HS-5 (cell line): ENCODE results near the gene STAB2.

Source experiments
- DNase-seq: peaks from one replicate; pipeline ENCODE4 v3.0.0-alpha.2; 2012; ENCODE audit warnings: low read depth

STAB2 gene

DNA sequence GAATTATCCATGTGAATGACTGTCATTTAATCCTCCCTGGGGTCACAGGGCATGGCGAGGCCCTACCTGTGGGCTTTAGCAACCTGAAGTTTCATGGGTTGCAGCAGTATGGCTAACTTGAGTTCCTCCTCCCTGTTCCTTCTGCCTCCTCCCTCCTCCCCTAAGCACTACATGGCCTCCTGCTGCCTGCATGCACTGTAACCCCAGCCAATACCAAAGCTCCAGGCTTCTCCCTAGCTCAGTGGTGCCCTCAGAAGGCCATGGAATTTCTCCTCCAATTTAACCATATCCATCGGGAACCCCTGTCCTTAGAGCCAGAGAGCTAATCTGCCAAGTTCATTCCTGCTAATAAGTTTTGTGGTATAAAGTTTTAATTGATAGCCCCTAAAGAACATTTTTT lies 158.9 kb downstream of the STAB2 start:
- DNase-seq = no peak

DNA sequence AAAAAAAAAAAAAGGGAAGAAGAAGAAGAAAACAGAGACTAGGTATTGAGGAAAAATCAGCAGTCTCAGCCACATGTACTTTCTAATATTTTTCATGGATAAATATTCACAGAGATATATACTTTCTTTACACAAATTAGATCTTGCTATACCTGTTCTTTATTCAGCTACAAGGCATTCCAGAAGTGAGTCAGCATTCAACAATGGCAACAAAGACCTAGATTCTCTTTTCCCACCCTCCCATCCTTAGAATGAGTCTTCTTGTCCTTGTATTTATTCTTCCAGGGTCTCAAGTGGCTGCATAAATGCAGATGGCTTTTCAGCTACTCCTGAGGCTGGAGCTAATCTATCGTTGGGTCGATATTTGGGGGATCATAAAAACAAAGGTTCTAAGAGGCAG lies 160.9 kb downstream of the STAB2 start:
- no peak for DNase-seq

DNA sequence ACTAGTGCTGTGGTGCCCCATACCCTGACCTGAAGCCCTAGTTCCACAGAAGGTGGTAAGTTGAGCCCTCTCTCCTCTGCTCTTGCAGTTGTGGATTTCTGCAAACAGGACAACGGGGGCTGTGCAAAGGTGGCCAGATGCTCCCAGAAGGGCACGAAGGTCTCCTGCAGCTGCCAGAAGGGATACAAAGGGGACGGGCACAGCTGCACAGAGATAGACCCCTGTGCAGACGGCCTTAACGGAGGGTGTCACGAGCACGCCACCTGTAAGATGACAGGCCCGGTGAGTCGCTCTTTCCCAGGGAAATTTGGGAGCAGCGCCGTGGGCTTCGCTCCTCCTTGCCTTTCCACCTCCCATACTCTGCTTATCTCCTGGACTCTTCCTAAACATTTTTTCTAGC lies 161.8 kb downstream of the STAB2 start:
- DNase-seq = no peak

DNA sequence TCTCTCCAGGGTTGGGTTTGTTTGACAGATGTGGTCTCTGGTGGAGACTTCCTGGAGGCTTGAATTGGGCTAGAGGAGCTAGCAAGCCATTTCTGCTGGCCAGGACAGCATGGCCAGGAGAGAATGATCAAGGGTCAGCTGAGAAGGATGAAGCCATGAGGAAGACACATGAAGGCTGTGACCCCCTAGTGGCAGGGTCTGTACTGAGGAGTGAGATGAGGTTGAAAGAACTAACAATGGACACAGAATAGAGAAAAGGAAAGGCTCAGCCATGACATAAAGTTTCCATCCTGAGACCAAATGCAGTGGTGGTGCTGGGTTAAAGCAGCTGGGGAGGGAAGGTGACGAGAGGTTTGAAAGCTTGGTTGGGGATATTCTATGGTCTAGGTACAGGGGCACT lies 164.1 kb downstream of the STAB2 start:
- DNase-seq = no peak

DNA sequence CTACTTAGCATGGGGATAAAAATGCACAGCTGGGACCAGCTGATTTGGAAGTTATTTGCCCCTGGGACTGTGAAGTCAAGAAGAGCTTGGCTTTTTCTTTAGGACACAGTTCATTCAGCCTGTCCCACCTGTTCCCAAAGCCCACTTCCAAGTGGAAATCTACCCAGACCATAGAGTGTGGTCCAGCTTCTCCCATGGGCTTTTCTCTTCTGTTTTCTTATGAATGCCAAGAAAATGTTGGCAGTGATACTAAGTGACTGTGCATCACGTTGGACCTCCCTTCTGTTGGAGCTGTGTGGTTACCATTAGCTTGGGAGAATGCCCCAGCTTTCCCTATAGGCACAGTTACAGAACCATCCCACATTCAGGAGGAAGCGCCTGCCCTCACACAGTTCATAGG lies 164.5 kb downstream of the STAB2 start:
- no peak for DNase-seq

DNA sequence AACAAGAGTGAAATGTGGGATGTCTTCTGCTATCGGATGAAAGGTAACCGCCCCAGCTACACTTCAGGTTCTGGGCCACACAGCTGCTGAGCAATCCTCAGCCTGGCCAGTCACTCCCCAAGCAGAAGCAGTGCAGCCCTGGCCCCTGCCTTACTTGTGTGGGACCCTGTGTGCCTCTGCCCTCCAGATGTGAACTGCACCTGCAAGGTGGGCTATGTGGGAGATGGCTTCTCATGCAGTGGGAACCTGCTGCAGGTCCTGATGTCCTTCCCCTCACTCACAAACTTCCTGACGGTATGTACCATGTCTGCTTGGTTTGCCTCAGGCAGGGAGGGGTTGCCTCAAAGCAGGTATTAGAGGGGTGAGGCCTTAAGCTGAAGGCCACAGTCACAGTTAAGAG lies 168.4 kb downstream of the STAB2 start:
- no peak for DNase-seq

DNA sequence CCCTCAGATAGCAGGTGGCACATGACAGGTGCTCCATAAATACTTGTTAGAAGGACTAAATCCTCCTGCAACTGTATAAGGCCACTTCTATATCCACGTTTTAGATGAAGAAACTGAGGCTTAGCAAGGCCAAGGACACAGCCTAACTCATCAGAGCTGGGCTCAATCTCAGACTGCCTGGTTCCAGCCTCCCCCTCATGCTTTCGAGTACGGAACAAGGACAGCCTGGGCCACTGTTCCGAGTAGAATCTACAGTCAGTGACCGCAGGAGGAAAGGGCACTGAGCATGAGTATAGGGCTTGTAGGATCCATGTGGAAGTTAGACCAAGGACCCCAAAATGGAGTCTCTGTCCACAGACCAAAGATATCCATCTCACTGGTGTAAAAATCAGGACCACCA lies 169.4 kb downstream of the STAB2 start:
- no peak for DNase-seq

DNA sequence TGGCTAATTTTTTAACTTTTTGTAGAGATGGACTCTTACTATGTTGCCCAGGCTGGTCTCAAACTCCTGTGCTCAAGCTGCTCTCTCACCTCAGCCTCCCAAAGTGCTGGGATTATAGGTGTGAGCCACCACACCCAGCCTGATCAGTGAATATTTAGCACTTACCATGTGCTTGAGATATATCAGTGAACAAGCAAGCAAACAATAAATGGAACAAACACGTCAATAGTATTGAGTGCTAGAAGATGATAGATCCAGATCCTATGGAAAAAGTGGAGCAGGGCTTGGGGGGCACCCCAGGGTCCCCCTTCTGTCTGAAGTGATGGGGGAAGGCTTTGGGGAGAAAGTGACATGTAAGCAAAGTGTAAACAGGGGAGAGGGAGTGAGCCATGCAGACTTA lies 170.2 kb downstream of the STAB2 start:
- no peak for DNase-seq

DNA sequence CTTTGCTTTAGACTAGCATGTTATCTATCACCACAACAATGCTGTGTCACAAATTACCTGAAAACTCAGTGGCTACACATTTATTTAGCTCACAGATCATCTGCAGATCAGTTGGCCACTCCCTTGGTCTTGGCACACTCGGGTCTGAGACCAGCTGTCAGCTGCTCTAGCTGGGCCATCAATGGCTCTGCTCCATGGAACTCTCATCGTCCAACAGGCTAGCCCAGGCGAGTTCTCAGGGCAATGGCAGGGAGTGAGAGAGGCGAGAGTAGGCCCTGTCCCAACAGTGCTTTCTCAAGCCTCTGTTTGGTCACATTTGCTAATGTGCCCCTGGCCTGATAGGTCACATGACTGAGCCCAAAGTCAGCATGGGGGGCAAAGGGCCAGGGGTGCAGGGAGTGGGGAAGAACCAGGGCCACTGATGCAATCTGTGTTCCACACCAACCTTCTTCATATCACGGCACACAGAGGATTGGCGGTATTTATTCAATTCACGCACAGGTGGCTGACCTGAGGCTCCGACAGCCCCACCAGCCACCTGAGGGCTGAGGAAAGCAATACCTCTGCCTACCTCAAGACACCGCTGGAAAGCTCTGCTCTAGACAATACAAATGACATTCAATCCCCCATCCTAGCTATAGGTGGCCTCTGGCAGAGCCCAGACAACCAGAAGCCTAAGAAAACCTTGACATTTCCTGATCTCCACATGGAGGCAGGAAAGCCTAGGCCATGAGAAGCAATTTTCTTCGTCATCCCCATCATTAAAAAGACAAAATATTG lies 171.4 kb downstream of the STAB2 start:
- no peak for DNase-seq

DNA sequence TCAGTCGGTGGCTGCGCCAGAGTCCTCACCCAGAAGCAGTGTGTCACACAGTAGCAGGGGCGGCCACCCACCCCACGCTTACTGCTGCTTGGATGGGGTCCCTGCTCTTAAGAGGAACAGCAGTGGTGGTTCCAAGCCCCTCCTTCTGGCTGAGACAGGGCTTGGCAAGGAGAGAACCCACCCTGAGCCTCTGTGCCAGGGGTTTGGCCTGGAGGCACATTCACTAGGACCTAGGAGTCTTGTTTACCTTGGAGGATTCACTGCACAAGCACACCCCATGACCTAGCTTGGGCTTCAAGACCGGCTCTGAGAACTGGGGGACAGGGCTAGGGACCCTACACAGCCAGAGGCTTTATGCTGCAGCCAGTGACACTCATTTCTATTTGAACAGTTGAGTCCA lies 175.4 kb downstream of the STAB2 start:
- DNase-seq = no peak

DNA sequence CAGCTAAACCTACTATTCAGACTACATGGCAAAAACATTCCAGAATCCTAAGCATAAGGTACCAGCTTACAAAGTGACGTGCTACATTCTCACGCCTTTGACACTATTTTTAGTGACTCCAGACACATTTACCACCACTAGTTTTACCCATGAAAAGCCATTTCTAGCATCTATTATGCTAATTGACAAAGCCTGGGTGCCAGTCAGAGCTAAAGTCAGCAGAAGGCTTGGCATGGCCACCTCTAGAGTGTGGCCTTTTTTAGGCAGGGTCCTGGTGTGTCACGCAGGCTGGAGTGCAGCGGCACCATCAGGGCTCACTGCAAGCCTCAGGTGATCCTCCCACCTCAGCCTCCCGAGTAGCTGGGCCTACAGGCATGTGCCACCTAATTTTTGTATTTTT lies 178.2 kb downstream of the STAB2 start:
- no peak for DNase-seq

DNA sequence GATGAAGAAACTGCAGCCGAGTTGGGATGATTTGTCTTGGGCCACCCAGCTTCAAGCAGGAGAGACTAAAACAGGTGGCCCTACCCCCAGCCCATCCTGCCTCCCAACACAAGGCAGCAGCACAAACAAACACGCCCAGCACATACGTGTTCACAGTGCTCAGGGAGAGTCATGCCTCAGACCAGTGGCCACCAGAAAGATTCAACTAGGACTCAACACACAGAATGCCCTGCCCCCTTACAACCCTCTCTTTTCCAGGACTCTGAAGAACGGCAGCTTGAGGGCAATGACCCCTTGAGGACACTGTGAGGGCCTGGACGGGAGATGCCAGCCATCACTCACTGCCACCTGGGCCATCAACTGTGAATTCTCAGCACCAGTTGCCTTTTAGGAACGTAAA lies 179.0 kb downstream of the STAB2 start:
- DNase-seq = no peak

DNA sequence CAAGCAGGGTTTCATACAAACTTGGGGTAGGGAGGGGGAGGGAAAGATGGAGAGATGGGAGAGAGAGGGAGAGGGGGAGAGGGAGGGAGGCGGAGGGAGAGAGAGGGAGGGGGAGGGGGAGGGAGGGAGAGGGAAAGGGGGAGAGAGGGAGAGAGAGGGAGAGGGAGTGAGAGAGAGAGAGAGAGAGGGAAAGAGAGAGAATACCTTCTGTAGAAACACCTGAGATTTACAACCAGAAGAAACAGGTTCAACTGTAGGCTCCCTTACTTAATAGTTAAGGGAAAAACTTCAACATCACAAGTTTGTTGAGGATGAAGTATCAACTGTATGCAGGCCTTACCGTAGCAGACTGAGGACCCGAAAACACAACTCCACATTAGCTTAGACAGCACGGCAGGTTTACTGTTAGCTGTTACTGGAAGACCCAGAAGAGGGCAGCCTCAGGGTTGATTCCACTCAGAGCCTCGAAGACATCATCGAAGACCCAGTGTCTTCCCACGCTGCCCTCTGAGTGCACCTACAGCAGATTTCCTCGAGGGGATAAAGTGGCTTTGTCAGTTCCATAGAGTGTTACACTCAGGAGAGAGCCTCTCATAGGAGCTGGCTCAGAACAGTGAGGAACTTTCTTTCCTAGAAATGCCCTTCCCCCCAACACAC lies 181.5 kb downstream of the STAB2 start:
- DNase-seq = no peak

DNA sequence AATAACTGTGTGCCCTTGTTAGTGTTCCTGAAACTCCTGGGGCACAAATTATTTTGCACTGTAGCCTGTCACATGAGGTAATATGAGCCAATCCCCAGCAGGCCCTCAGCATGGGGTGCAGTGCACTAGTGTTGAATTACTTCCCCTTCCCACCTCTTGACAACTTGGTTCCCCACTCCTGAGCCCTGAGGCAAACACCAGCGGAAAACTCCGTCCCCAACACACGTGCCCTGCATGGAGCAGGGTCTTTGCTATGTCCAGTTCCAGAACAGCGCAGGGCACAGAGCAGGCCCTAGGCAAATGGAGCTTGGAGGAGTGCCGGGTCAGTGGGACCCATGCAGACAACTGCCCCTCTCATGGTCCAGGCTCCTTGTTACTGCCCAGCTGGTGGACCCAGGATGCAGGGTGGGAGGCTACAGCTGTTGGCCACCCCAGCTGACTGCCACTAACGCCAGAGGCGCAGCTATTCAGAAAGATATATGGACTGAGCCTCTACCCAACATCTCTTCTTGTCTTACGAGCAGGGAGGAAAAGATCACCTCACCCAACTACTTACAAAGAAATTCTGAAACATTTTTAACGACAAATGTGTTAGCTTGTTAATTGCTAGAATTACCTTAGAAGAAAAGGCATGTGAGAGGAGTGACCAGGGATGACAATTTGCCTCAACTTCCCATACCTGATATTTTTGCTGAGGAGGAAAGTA lies 182.3 kb downstream of the STAB2 start:
- DNase-seq = no peak

DNA sequence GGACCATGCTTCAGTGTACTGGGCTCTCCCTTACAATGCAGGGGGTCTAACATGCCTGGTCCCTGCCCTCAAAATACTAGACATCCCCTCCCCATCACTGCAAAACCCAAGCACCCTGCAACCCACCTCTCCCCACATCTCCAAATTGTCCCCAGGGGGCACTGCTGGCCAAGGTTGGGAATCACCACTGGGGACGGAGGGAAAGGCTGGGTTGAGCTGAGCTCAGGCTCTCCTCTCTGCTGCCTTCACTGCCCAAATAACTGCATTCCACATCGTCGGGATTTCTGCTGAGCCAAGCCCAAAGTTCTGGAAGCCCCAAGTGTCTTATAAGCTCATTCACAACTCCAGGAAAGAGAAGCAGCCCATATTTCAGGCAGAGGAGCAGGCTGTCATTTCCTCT lies 184.4 kb downstream of the STAB2 start:
- no peak for DNase-seq

DNA sequence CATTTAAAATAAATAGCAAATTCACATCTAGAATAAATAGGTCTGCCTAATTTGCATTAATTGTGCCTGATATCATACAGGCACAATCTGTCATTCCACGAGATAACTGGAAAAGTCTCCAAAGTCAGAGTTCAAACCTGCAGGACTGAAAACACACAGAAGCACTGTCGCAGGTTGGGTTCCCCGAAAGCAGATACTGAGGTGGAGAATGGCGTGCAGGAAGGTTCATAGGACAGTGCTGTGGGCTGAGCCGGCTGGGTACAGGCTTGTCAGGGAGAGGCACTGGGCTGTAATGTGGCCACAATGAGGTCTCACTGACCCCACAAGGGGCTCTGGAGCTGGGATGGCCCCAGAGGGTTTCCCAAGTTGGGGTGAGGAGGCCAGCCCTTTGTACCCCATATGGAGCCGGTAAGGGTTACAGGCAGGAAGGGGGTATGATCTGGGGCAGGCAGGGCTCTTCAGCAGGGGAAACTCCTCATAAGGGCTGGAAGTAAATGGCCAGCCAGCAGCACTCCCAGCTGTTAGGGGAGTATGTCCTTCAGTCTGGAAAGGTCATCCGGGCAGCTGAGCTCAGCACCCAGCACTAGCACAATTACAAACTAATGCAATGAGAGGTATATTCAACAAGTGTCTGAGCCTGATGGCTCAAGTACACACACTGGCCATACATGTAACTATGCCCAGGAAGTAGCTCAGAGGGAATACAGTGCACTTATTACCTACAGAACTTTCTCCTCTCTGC lies 185.5 kb downstream of the STAB2 start:
- no peak for DNase-seq

DNA sequence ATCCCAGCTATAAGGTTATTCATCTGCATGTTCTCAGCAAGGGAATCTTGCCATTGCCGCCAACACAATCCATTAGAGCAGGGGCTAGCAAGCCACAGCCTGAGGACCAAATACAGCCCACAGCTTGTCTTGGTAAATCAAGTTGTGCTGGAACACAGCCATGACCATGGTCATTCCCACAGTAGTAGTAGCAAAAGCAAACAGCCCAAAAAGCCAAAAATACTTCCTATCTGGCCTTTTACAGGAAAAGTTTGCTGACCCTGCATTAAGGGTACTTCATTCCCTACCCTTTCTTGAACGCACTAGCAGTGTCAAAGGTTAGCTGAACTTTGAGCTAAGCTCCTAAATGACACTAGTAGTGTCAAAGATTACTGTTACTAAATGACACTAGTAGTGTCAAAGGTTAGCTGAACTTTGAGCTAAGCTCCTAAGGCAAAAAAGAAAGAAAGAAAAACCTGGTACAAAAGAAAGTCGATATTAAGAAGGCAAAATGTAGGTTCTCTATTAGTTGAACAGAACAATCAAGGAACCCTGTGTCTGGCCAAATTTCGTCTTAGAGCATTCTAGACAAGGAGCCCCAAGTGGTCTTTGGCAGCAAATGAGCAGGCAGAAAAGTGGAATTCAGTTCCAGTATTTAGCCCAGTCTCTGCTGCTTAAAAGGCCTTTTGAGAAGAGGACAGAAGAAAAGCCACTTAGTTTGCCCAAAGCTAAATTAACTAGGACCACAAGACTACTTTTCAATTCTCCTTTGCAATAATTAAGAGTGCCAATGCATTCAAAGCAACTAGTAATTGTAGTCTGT lies 186.2 kb downstream of the STAB2 start:
- DNase-seq = no peak

DNA sequence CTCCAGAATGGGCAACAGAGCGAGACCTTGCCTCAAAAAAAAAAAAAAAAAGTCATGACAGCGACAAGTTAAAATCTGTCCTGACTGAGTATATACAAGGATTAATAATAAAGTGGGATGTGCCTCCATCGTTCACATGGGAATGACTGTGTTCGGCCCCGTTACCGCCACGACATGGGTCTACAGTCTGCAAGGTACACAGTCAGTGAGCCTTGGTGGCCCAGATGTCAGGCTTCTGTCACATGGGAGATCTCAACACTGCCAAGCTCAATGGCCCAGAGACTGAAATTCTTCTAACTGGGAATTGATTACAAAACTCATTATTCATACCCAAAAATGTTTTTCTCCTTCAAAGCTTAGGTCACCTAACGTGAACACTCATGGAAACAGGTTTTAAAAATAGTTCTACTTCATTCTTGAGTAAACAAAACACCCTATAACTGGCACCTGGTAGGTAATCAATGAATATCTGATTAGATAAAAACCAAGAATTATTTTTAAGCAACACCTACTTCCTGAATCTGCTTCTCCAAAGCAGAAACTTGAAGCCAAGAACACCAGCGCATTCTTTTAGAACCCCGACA lies 188.0 kb downstream of the STAB2 start:
- no peak for DNase-seq

DNA sequence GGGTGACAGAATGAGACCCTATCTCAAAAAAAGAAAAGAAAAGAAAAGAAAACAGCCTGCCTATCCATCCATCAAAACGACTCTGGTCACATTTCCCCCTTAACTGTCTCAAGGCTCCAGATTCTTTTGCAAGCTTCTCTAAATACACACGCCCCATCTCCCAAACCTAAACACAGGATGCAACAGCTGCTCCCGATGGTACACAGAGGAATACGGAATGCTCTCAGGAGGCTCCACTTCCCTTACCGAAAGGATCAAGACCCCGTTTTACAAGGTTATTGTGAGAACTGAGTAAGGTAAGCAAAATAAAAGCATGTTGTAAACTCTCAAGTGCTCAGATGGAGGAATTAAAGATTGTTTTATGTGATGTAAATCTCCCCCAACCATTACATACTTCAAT lies 191.7 kb downstream of the STAB2 start:
- DNase-seq = no peak

DNA sequence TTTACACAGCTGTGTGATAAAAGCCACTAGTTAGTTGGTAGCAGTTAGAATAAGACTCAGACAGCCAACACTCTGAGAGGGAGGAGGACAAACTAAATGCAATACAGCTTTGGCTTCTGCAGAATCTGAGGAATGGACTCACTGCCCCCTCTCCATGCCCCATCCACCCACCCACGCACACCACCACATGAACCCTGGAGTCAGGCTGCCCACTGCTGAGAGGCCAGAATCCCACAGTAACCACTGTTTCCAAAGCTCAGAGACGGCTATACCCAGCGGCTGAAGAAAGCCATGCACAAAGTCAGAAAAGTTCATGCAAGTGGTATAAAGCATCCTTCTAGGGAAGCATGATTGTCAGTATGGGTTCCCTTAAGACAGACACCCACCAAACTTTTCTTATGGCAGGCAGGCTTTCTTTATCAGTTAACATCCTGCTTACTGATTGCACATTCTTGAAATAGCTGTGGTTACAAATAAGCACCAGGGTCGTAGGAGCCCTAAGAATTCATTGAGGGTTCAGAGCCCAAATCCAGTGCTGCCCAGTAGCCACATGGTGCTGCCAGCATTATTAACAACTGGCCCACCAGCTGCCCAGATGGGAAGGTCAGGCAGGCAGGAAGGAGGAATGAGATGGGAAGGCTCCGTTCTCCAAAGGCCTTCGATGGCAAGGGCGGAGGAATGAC lies 192.5 kb downstream of the STAB2 start:
- DNase-seq = no peak

DNA sequence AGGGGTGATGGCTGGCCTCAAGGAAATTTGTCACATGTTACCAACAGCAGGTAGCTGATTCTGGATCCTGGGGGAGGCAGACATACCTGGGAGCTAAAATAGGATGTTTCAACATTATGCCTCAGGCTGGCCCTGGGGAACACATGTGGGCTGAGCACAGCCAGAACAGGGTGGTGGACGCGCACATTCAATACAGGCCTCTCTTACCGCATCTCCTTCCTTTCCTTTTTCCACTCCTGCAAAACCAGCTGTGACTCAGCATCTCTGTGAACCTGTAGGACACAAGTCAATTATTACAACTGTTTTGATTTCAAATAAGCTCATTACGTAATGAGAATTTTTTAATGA lies 193.0 kb downstream of the STAB2 start:
- DNase-seq = no peak
